PC-3 (cell line): ENCODE measurements around the gene OTUD3.

ENCODE experiments used
- CTCF ChIP-seq: fragments of 300-600 bp; sonication (generic); conservative IDR thresholded peaks from 2 replicates; pipeline ENCODE4 v1.5.1; 2017; ENCODE audit warnings: antibody characterized with exemption, low read depth, mild to moderate bottlenecking, low read length
- EZH2 ChIP-seq: fragments of 300-600 bp; sonication (generic); IDR thresholded peaks from one replicate; pipeline ENCODE4 v1.6.1; 2017; ENCODE audit warnings: antibody characterized with exemption, mild to moderate bottlenecking, low read length; ENCODE audit not compliant: unreplicated experiment

GRCh38 chr1:19918057-19918456 lies 35.9 kb downstream of the OTUD3 start:
- TF ChIP-seq CTCF (peak; percentile 96), EZH2 (no peak)
